Mesothelial cell of epicardium (in vitro differentiated cells): Measurements from ENCODE around the gene KDM2A. TPM values are rescaled to one million over a fixed set of nuclear protein-coding genes. Genes with fewer than 3 reads are reported as not detected.

Experiments
- DNase-seq, 2 experiments: peaks; one replicate each; pipeline ENCODE4 v3.0.0; 2021; ENCODE audit warnings: low spot score in 2 of 2; ENCODE audit not compliant: unreplicated experiment in 2 of 2
- H3K27ac Mint-ChIP-seq: 2 replicates; pipeline ENCODE4 v1.8.0; 2021; ENCODE audit warnings: mixed read lengths
- H3K27me3 Mint-ChIP-seq: 2 replicates; pipeline ENCODE4 v1.8.0; 2021; ENCODE audit warnings: low read depth, mixed read lengths
- H3K36me3 Mint-ChIP-seq: 2 replicates; pipeline ENCODE4 v1.8.0; 2021; ENCODE audit warnings: mixed read lengths
- H3K4me1 Mint-ChIP-seq: 2 replicates; pipeline ENCODE4 v1.8.0; 2021; ENCODE audit warnings: mixed read lengths
- H3K4me3 Mint-ChIP-seq: 2 replicates; pipeline ENCODE4 v1.8.0; 2021; ENCODE audit warnings: mild to moderate bottlenecking, moderate library complexity, mixed read lengths
- H3K9me3 Mint-ChIP-seq: 2 replicates; pipeline ENCODE4 v1.8.0; 2021; ENCODE audit warnings: mixed read lengths
- CTCF ChIP-seq: fragments of 200-600 bp; sonication (generic); IDR thresholded peaks from one replicate; pipeline ENCODE4 v1.5.0; 2021; ENCODE audit warnings: antibody characterized with exemption; ENCODE audit not compliant: unreplicated experiment
- total RNA-seq: library from RNA; stranded (reverse); gene quantifications from 3 replicates; pipeline ENCODE4 v1.2.1, GENCODE V29; 2021

The KDM2A gene
- total RNA-seq, 1 donor from 2014 or later = 142 TPM

DNA sequence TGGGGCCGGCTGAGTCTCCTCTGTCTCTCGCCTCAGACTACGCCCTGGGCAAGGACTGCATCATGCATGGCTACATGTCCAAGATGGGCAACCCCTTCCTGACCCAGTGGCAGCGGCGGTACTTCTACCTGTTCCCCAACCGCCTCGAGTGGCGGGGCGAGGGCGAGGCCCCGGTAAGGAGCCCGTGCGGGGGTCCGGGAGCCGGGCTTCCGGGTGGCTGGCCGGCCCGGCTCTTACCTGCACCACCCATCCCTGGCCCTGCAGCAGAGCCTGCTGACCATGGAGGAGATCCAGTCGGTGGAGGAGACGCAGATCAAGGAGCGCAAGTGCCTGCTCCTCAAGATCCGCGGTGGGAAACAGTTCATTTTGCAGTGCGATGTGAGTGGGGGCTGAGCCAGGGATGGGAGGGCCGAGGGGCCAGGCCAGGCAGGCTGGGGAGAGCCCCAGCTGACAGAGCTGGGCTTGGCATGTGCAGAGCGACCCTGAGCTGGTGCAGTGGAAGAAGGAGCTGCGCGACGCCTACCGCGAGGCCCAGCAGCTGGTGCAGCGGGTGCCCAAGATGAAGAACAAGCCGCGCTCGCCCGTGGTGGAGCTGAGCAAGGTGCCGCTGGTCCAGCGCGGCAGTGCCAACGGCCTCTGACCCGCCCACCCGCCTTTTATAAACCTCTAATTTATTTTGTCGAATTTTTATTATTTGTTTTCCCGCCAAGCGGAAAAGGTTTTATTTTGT, 165.9 kb downstream of the KDM2A start:
- DNase-seq = no peak
- peaks cover 16% of the 10 kb centered on the region for H3K4me1 Mint-ChIP-seq
- TF ChIP-seq CTCF = no peak
- H3K9me3 Mint-ChIP-seq = no peaks in the 10 kb centered on the region
- H3K27ac Mint-ChIP-seq = peak overlapping the region; percentile 30
- no peak overlapping the region for H3K4me3 Mint-ChIP-seq
- H3K27me3 Mint-ChIP-seq = no peaks in the 10 kb centered on the region
- peaks cover 3% of the 10 kb centered on the region for H3K36me3 Mint-ChIP-seq

- no peak for TF ChIP-seq CTCF
- H3K27ac Mint-ChIP-seq = no peak overlapping the region
- H3K4me3 Mint-ChIP-seq = no peak overlapping the region
- H3K9me3 Mint-ChIP-seq = no peaks in the 10 kb centered on the region
- H3K4me1 Mint-ChIP-seq = peaks cover 17% of the 10 kb centered on the region
- no peak for DNase-seq
- peaks cover 3% of the 10 kb centered on the region for H3K36me3 Mint-ChIP-seq
- no peaks in the 10 kb centered on the region for H3K27me3 Mint-ChIP-seq
These were observed 166.8 kb downstream of the KDM2A start for GRCh38 chr11:67285541-67286498.

GRCh38 chr11:67286621-67287333, 167.7 kb downstream of the KDM2A start:
- Mint-ChIP-seq H3K36me3 (peaks cover 3% of the 10 kb centered on the region), H3K27me3 (no peaks in the 10 kb centered on the region), H3K9me3 (no peaks in the 10 kb centered on the region), H3K27ac (peak overlapping the region; percentile 97), H3K4me3 (peak overlapping the region; percentile 71), H3K4me1 (peaks cover 17% of the 10 kb centered on the region)
- TF ChIP-seq CTCF = peak; percentile 12
- DNase-seq = no peak

- Mint-ChIP-seq H3K4me1 (peaks cover 19% of the 10 kb centered on the region), H3K27ac (peak overlapping the region; percentile 97), H3K4me3 (peak overlapping the region; percentile 71), H3K9me3 (no peaks in the 10 kb centered on the region), H3K36me3 (peaks cover 3% of the 10 kb centered on the region), H3K27me3 (no peaks in the 10 kb centered on the region)
- TF ChIP-seq CTCF = no peak
- no peak for DNase-seq
These were observed 168.5 kb downstream of the KDM2A start for GRCh38 chr11:67287355-67288197.

- Mint-ChIP-seq H3K27me3 (no peaks in the 10 kb centered on the region), H3K36me3 (peaks cover 7% of the 10 kb centered on the region), H3K27ac (peak overlapping the region; percentile 97), H3K4me3 (peak overlapping the region; percentile 71), H3K9me3 (no peaks in the 10 kb centered on the region), H3K4me1 (peaks cover 24% of the 10 kb centered on the region)
- no peak for DNase-seq
- TF ChIP-seq CTCF = no peak
These were observed 169.1 kb downstream of the KDM2A start for GRCh38 chr11:67288198-67288451.
